ENCODE measurements around the gene RSU1.
"Not testable (repeated sequence)": the region's sequence is repeated elsewhere in the genome, so short reads cannot be mapped to it uniquely, and the experiment has no call there.

The RSU1 gene

GRCh38 chr10:16817125-16818019 lies at the start of gene RSU1:
RSU1 (minus strand) TSS chr10:16817424; CDS start chr10:16817081, 343 bp downstream.
- peak; percentile 93 for DNase-seq (ENCODE audit: low read depth)

DNA sequence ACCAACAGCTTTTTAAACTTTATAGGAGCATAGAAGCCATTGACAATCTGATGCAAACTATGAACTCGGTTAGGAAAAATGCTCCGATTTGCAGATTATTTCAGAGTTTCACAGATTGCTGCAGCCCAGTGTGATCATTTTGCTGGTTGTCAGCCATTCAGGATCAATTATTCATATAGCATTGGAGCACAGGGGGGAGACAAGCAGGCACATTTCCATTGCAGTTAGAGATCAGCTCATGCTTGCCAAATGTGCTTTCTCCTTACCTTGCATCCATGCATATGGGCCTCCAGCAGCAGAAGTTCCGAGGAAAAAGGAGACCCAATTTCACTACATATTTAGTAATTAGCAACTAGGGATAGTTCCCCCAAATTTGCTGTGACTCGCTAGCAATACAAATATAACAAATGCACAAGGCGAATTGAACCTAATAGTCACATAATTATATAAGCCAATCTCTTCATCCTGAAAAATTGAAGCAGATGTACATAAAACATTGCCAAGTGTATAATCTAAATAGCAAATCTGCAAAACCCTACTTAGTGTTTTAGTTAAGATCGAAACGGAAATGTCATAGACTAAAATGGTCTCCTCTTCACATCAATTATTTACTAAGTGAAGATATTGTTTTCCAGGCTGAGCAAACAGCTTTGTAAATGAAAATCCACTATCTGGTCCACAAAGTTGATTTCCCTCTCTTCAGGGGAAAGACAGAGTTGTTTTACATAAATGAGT lies 49.5 kb upstream of the RSU1 start:
- DNase-seq (ENCODE audit: low read depth) = no peak

DNA sequence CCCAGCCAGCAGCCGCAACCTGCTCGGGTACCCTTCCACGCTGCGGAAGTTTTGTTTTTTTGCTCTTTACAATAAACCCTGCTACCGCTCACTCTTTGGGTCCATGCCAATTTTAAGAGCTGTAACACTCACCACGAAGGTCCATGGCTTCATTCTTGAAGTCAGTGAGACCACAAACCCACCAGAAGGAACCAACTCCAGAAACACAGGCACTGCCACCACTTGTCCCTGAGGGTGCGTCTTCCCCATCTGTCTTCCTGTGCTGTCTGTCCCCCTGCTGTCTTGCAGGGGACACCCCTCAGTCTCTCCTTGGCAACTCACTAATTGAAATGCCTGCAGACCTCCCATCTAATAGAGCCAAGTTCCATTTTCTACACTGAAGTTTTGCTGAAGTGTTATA lies 48.5 kb upstream of the RSU1 start:
- no peak for DNase-seq (ENCODE audit: low read depth)

DNA sequence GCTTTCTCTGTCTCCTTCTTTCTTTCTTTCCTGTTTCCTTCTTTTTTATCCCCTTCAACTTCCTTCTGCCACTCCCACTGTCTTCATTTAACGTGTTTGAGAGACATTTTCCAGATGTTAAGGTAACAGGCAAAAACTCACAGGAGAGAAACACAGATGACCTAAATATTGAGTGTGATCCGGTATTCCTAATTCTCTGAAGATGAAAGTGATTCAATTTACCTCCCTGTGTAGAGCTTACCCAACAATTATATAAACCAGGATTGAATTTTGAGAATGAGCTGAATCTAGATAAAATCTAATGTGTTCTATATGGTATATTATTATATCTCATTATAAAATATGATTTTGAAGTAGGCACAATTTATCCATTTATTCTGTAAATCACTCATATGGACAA lies 46.5 kb upstream of the RSU1 start:
- DNase-seq (ENCODE audit: low read depth) = no peak

DNA sequence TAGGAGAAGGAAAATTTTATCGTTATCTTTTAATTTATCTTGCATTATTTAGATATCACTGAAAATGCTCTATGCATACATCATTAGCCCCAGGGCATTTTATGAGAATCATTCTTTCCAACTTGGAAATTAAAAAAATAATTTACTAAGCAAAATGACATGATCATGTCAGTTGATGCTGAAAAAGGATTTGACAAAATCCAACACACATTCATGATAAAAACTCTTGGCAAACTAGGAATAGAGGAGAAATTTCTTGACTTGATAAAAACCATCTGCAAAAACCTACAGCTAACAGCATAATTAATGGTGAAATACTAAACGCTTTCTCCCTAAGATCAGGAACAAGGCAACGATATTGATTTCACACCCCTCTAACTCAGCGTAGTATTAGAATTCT lies 40.2 kb upstream of the RSU1 start:
- no peak for DNase-seq (ENCODE audit: low read depth)

- DNase-seq (ENCODE audit: low read depth) = no peak
Observed at GRCh38 chr10:16856567-16856966, 39.3 kb upstream of the RSU1 start.

GRCh38 chr10:16856092-16856491 lies 38.9 kb upstream of the RSU1 start:
- no peak for DNase-seq (ENCODE audit: low read depth)

DNA sequence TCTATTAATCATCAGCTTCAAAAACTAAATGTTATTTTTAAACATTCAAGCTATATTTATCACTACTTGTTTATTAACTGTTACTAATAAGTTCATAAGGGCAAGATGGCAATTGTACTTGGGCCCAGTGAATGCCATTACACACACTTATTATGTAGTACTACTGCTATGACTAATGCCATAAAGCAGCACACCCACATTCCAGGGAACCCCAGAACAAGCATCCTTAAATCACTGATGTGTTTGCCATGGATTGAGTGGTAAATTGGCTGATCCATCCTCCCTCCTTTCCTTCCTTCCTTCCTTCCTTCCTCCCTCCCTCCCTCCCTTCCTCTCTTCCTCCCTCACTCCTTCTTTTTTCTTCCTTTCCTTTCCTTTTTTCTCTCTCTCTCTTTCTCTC lies 37.4 kb upstream of the RSU1 start:
- peak; percentile 24 for DNase-seq (ENCODE audit: low read depth)

- DNase-seq (ENCODE audit: low read depth) = no peak
Observed at GRCh38 chr10:16853809-16854208, 36.6 kb upstream of the RSU1 start.

DNA sequence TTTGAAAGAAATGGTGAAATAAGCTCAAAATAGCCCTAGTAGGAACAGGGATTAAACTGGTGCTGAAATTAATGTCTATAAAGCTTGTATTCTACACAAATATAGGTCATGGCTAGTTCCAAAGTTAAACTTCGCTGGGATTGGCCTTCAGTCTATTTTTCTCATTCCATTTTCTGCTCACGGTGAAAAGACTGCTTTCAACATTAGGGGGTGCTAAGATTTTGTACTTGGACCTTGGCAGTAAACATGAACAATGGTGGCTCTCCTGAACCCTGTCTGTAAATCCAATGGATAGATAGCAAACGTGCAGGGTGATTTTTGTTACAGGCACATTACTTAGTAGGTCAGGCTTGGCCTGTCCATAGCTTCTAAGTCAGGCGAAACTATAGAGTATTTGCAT lies 36.0 kb upstream of the RSU1 start:
- no peak for DNase-seq (ENCODE audit: low read depth)

GRCh38 chr10:16852624-16853023 lies 35.4 kb upstream of the RSU1 start:
- DNase-seq (ENCODE audit: low read depth) = no peak

- no peak for DNase-seq (ENCODE audit: low read depth)
Observed at GRCh38 chr10:16848562-16849154, 31.4 kb upstream of the RSU1 start.

DNA sequence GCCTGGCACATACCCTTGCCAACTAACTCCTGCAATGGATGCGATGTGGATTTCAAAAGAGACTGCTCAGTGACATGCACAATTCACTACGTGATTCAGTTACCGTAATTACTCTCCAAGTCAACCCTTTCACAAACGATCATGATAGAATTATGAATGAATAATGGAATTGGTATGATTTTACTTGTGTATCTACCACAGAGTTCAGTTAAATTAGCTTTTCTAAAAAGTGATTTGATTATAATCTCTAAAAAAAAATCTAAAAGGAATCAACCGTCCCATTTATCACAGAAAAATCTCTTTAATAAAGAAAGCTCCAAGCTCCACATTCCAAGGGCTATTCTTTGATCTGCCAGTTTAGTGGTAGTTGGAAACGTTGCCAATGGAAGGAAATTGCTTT lies 30.4 kb upstream of the RSU1 start:
- DNase-seq (ENCODE audit: low read depth) = no peak

- DNase-seq (ENCODE audit: low read depth) = no peak
Observed at GRCh38 chr10:16845248-16845647, 28.0 kb upstream of the RSU1 start.

GRCh38 chr10:16843252-16843870 lies 26.1 kb upstream of the RSU1 start:
- no peak for DNase-seq (ENCODE audit: low read depth)

GRCh38 chr10:16835228-16835627 lies 18.0 kb upstream of the RSU1 start:
- DNase-seq (ENCODE audit: low read depth) = no peak

DNA sequence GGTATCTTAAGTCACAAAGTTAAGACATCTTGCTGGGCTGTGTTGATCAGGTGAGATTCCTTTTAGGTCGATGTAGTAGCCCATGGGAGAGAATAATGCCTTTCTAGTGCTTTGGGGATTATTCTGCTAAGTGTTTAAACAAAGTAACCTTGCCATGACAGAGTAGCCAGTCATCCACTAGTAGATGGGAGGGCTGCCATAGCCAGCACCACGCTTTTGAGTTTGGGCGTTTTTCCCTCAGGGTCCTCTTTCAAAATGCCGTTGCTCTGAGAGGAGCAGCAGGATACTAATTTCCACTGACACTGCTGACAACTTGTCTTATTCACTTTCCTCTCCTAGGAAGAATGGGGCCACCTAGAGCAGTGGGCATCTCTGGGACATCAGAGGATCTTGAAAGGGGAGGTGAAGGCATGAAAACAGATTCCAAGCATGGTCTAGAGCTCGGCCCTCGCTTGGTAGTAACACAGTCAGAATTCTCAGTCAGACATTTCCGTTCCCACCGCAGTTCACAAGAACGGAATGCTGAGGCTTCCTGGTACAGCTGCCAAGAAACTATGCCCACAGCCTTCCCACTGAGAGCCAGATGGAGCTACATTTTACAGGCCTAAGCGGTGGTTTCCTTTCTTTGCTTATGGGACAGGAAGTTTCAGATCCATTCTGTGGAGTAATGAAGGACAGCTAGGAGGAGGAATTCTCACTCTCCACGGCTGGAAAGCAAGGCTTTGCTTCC lies 15.3 kb upstream of the RSU1 start:
- peak; percentile 35 for DNase-seq (ENCODE audit: low read depth)

GRCh38 chr10:16828701-16829175 lies 11.5 kb upstream of the RSU1 start:
- no peak for DNase-seq (ENCODE audit: low read depth)

DNA sequence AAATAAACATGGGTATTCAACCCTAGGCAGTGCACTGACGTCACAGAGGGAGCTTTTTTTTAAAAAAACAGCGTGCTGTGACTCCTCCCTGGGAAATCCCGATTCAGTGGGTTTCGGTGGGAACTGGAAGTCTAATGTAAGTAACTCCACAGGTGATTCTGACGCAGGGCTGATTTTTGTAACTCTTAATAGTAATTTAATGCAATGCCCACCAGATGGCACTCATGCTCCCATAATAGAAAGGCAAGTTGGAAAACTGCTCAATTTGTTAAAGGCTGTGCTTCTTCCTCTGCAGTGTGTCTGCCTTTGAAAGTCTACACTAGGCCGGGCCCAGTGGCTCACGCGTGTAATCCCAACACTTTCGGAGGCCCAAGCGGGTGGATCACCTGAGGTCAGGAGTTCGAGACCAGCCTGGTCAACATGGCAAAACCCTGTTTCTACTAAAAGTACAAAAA lies 10.9 kb upstream of the RSU1 start:
- DNase-seq (ENCODE audit: low read depth) = no peak

- DNase-seq (ENCODE audit: low read depth) = not testable (repeated sequence)
Observed at GRCh38 chr10:16827474-16827873, 10.2 kb upstream of the RSU1 start.

DNA sequence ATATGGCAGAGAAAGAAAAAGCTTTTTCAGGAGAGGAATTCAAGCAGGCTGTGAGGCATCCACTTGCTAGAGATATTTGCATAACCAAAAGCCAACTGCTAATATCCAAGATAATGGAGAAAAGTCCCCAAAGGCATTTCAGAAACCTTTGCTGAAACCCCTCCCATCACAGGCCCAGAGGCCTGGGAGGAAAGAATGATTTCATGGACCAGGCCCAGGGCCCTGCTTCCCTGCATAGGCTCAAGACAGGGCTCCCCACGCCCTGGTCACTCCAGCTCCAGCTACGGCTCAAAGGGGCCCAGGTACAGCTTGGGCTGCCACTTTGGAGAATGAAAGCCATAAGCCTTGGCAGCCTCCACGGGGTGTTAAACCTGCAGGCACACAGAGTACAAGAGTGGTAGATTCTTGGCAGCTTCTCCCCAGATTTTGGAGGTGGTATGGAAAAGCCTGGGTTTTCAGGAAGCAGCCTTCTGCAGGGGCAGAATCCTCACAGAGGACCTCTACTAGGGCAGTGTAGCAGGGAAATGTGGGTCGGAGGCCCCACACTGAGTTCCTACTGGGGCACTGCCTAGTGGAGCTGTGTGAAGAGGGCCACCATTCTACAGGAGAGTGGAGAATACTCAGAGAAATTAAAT lies 5.6 kb upstream of the RSU1 start:
- no peak for DNase-seq (ENCODE audit: low read depth)
